MCF 10A (cell line): ENCODE measurements around the gene CFAP299. TPM values are rescaled to one million over a fixed set of nuclear protein-coding genes. Genes with fewer than 3 reads are reported as not detected.

Experiments used
- BruUV-seq: library from RNA; stranded (reverse); fragments of 400-500 nt; replicated peaks from 2 replicates; lab custom pipeline; 2021; lab: Mats Ljungman, UMichigan
- CTCF ChIA-PET: fragments of 300-600 bp; sonication (Branson Sonifier 250); formaldehyde crosslinking; extraction: SDS; loops from one replicate; lab custom pipeline; 2021; ENCODE audit warnings: antibody characterized with exemption, inconsistent platforms; lab: Yijun Ruan, JAX
- POLR2A ChIA-PET: fragments of 300-600, 350-650 bp; sonication (Branson Sonifier 250); formaldehyde crosslinking; extraction: SDS; loops from one replicate; lab custom pipeline; 2020; ENCODE audit warnings: antibody characterized with exemption, inconsistent platforms; lab: Yijun Ruan, JAX
- DNase-seq: peaks from one replicate; pipeline ENCODE4 v3.0.0-alpha.2; 2018; ENCODE audit not compliant: unreplicated experiment
- H3K27ac Mint-ChIP-seq: one replicate; pipeline ENCODE4 v1.8.0; 2022; ENCODE audit warnings: mild to moderate bottlenecking, low read depth, mixed read lengths; ENCODE audit not compliant: unreplicated experiment
- H3K27me3 Mint-ChIP-seq: one replicate; pipeline ENCODE4 v1.8.0; 2022; ENCODE audit warnings: mixed read lengths; ENCODE audit not compliant: insufficient read depth, unreplicated experiment
- H3K36me3 Mint-ChIP-seq: one replicate; pipeline ENCODE4 v1.8.0; 2022; ENCODE audit warnings: mild to moderate bottlenecking, moderate library complexity, mixed read lengths; ENCODE audit not compliant: insufficient read depth, unreplicated experiment
- H3K4me1 Mint-ChIP-seq: one replicate; pipeline ENCODE4 v1.8.0; 2022; ENCODE audit warnings: mixed read lengths; ENCODE audit not compliant: insufficient read depth, unreplicated experiment
- H3K4me3 Mint-ChIP-seq: one replicate; pipeline ENCODE4 v1.8.0; 2022; ENCODE audit warnings: mild to moderate bottlenecking, moderate library complexity, mixed read lengths; ENCODE audit not compliant: unreplicated experiment
- H3K9me3 Mint-ChIP-seq: one replicate; pipeline ENCODE4 v1.8.0; 2022; ENCODE audit warnings: mixed read lengths; ENCODE audit not compliant: unreplicated experiment
- intact Hi-C: fragments of 100-400 bp; cut with micrococcal nuclease; formaldehyde crosslinking; loops from 2 replicates; pipeline ENCODE4 v1.14.1; 2022
- total RNA-seq: library from RNA; stranded (reverse); gene quantifications from 2 replicates; pipeline ENCODE4 v1.2.3, GENCODE V29; 2022
- TF ChIP-seq, protein P1 (sequence below): fragments of 200-600 bp; IDR thresholded peaks from one replicate; pipeline ENCODE4 v1.8.0; 2022; ENCODE audit warnings: antibody characterized with exemption, mild to moderate bottlenecking; ENCODE audit not compliant: unreplicated experiment

CFAP299 gene
- total RNA-seq, 1 experiment from 2014 or later, result 0.33 TPM

DNA sequence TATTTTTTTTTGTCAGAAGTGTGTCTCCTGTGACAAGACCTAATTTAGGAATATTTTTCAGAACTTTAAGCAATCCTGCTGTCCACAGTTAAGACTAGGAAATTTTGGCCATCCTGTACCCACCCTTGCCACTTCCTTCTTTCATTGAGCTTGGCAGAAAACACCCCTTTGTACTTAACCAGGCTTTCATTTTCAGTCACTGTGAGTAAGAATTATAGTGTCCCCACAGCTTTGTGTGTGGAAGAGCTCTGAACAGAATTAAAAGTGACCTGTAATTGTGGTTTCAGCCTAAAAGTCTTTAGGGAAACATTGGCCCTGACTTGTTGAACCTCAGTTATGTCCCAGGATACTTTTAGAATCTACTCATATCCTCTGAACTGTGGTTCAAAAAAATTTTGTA is 541.3 kb downstream of the CFAP299 start:
- intact Hi-C loops, result no loop called here
- TF ChIP-seq, protein P1, sequence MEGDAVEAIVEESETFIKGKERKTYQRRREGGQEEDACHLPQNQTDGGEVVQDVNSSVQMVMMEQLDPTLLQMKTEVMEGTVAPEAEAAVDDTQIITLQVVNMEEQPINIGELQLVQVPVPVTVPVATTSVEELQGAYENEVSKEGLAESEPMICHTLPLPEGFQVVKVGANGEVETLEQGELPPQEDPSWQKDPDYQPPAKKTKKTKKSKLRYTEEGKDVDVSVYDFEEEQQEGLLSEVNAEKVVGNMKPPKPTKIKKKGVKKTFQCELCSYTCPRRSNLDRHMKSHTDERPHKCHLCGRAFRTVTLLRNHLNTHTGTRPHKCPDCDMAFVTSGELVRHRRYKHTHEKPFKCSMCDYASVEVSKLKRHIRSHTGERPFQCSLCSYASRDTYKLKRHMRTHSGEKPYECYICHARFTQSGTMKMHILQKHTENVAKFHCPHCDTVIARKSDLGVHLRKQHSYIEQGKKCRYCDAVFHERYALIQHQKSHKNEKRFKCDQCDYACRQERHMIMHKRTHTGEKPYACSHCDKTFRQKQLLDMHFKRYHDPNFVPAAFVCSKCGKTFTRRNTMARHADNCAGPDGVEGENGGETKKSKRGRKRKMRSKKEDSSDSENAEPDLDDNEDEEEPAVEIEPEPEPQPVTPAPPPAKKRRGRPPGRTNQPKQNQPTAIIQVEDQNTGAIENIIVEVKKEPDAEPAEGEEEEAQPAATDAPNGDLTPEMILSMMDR, result no peak
- no peaks in the 10 kb centered on the region for H3K4me1 Mint-ChIP-seq
- CTCF ChIA-PET, result no interaction called here
- no peak for DNase-seq
- POLR2A ChIA-PET, result no interaction called here
- no TSS peak for BruUV-seq
- no peaks in the 10 kb centered on the region for H3K9me3 Mint-ChIP-seq
- H3K4me3 Mint-ChIP-seq, result no peak overlapping the region
- H3K27me3 Mint-ChIP-seq, result no peaks in the 10 kb centered on the region
- H3K36me3 Mint-ChIP-seq, result no peaks in the 10 kb centered on the region
- no peak overlapping the region for H3K27ac Mint-ChIP-seq

DNA sequence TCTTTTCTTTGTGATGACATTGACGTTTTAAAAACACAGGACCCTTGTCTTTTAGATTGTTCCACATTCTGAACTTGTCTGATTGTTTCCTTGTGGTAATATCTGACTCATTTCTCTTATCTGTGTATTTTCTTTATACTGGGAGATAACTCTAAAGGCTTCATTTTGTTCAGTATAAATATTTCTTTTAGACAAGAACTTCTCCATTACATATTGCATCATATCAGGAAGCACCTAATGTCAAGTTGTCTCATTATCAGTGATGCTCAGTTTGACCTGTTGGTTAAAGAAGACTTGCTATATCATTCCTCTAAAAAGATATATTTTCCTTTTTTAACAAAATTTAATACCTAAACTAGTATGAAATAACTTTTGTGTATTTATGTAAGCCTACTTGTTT is 542.7 kb downstream of the CFAP299 start:
- no peak overlapping the region for H3K27ac Mint-ChIP-seq
- CTCF ChIA-PET, result interaction anchor here (0.7 kb wide), 1 partner anchor 729 kb away, joined by 3 read pairs; no protein-coding TSS in a partner anchor

DNA sequence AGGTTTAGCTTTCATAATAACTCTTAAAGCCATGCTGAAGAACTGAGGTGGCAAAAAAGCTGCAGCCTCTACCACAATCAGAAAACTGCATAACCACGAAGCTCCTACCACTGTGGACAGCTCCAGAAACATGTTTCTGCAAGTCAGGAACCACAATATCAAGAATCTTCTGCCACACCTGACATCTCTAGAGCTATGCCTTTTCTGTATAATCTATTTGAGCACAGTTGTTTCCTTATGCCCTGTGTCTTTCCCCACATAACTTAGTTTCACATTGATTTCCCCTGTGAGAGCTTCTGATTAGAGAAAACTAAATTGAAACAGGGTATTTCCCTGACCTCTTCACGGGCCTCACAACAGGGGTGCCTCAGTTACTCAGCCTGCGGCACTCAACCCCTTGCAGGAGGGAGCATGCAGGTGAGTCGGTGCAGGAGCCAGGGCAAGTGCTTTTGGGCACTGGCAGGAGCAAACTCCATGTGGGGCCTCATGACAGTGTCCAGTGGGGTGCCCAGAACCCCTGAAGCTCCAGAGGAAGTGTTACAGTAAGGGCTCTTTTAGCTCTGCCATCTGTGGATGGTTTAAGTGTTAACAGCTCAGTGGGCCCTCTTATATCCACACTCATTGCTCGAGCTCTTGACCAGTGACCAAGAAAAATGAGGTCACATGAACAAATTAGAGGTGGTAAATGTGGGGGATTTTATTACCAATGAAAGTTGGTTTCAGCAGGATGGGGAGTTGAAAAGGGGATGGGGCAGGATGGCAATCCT is 562.2 kb downstream of the CFAP299 start:
- H3K4me1 Mint-ChIP-seq, result no peaks in the 10 kb centered on the region
- H3K9me3 Mint-ChIP-seq, result no peaks in the 10 kb centered on the region
- BruUV-seq, result no TSS peak
- intact Hi-C loops, result no loop called here
- POLR2A ChIA-PET, result no interaction called here
- H3K36me3 Mint-ChIP-seq, result no peaks in the 10 kb centered on the region
- no peak overlapping the region for H3K4me3 Mint-ChIP-seq
- CTCF ChIA-PET, result interaction anchor here (0.6 kb wide), 1 partner anchor 1946 kb away, joined by 4 read pairs; no protein-coding TSS in a partner anchor
- H3K27ac Mint-ChIP-seq, result no peak overlapping the region
- DNase-seq, result peak; percentile 6
- H3K27me3 Mint-ChIP-seq, result no peaks in the 10 kb centered on the region
- TF ChIP-seq, protein P1, result no peak

More for the DNA sequence above, 542.7 kb downstream of the CFAP299 start:
- H3K9me3 Mint-ChIP-seq, result peaks cover 5% of the 10 kb centered on the region
- POLR2A ChIA-PET, result no interaction called here
- no peak for DNase-seq
- no TSS peak for BruUV-seq
- TF ChIP-seq, protein P1, result no peak
- intact Hi-C loops, result no loop called here
- H3K4me3 Mint-ChIP-seq, result no peak overlapping the region
- H3K27me3 Mint-ChIP-seq, result no peaks in the 10 kb centered on the region
- H3K36me3 Mint-ChIP-seq, result no peaks in the 10 kb centered on the region
- H3K4me1 Mint-ChIP-seq, result no peaks in the 10 kb centered on the region

DNA sequence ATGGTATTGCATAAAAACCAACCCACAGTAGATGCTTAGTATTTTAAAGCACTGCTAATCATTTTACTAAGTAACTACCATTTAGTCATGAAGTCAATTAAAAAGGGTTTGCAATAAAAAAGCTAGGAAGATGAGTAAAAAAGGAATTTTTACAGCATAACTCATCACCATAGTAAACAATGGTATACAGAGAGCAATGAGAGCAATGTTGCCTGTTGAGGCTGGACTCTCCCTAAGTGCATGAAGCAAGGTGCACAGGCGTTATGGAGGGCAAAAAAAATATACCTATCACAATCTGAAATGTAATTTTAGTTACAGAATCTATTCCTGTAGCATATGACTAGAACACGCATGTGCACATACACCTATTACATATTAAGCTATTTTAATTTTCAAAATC is 565.4 kb downstream of the CFAP299 start:
- TF ChIP-seq, protein P1, result no peak
- intact Hi-C loops, result no loop called here
- POLR2A ChIA-PET, result no interaction called here
- CTCF ChIA-PET, result interaction anchor here (0.5 kb wide), 1 partner anchor 1257 kb away, joined by 3 read pairs; no protein-coding TSS in a partner anchor
- DNase-seq, result no peak
- no peaks in the 10 kb centered on the region for H3K9me3 Mint-ChIP-seq
- BruUV-seq, result no TSS peak
- no peak overlapping the region for H3K27ac Mint-ChIP-seq
- H3K4me3 Mint-ChIP-seq, result no peak overlapping the region
- H3K4me1 Mint-ChIP-seq, result no peaks in the 10 kb centered on the region
- no peaks in the 10 kb centered on the region for H3K36me3 Mint-ChIP-seq
- H3K27me3 Mint-ChIP-seq, result no peaks in the 10 kb centered on the region
